ENCODE measurements around the gene SNRPD1.

DNA sequence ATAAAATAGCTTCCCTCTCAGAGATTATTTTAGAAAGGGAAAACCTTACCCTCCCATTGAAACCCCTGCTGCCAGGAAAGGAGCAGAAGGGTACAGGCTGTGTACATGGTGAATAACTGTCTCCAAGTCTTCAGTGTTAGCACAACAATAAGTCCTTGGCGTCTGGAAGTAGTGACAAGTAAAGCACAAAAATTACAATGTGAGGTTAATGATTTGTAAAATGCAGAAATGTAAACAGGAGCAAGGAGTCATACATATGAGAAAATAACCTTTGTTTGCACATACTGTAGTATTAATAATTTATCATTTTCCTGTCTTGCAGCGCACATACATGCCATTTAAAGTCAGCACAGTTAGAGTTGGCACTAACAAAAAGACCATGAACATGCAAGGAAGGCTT, 52.0 kb downstream of the SNRPD1 start:
- TF ChIP-seq CTBP1 (IDR thresholded peaks at IDR 0.05; ENCODE audit: borderline replicate concordance) (no peak), ZNF384 (IDR thresholded peaks at IDR 0.05) (no peak), ARNT (IDR thresholded peaks at IDR 0.05) (no peak), FOXM1 (IDR thresholded peaks at IDR 0.05; ENCODE audit: borderline replicate concordance) (no peak), FOXK2 (IDR thresholded peaks at IDR 0.05) (no peak), BHLHE40 (IDR thresholded peaks at IDR 0.05; ENCODE audit: borderline replicate concordance) (no peak)
